Activated CD4-positive, CD25-positive, alpha-beta regulatory T cell treated with anti-CD3 and anti-CD28 coated beads, Interleukin-2, amount 50 U/mL, for 16 hours (primary cell): ENCODE data around the gene LCT.
"Not testable (repeated sequence)": the region's sequence is repeated elsewhere in the genome, so short reads cannot be mapped to it uniquely, and the experiment has no call there.

ENCODE experiments used
- DNase-seq: peaks from one replicate; pipeline ENCODE4 v3.0.0-alpha.2; 2020; ENCODE audit warnings: low read depth, low spot score

LCT gene

DNA sequence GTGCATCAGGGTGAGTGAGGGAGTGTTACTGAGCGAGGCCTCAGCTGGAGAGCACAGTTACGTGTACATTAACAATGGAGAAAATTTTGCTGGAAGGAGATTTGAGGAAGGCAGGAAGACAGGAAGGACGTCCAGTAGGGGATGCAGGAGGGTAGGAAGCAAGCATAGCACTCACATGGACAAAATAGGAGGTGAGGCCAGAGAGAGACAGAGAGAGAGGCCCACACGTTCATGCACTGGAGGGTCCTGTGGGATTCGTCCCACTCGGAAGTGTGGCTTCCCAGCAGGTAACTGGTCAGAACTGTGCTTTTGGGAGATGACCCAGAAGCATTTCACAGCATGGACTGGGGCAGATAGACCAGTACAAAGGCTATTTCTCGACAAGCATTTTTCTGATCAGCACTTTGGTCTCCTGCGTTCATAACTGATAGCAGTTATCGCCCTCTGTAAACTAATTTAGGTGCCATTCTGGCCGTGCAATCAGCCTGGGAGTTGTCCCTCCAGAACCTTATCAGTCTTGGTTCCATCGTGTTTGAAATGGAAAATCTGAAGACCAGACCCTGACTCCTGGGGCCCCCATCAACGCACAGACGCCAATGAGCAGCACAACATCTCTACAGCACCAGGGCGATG, 5.7 kb downstream of the LCT start:
- DNase-seq, result no peak

GRCh38 chr2:135829378-135830135, 7.4 kb downstream of the LCT start:
- no peak for DNase-seq

DNA sequence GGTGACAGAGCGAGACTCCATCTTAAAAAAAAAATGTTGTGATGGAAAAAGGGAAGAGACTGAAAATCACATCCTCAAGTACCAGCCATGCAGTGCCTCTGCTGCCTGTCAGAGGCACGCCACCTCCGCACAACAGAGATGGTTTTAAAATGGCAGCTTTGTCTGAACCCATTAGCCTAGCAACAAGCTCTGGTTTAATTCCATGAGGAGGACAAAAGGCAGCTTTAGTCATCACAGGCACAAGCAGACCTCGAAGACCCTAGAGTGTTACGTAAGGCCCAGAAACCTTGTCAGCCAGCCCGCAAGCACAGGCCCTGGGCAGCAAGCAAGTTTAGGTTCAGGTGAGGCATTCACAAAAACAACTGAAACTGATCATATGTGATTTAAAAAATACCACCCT, 10.4 kb downstream of the LCT start:
- no peak for DNase-seq

DNA sequence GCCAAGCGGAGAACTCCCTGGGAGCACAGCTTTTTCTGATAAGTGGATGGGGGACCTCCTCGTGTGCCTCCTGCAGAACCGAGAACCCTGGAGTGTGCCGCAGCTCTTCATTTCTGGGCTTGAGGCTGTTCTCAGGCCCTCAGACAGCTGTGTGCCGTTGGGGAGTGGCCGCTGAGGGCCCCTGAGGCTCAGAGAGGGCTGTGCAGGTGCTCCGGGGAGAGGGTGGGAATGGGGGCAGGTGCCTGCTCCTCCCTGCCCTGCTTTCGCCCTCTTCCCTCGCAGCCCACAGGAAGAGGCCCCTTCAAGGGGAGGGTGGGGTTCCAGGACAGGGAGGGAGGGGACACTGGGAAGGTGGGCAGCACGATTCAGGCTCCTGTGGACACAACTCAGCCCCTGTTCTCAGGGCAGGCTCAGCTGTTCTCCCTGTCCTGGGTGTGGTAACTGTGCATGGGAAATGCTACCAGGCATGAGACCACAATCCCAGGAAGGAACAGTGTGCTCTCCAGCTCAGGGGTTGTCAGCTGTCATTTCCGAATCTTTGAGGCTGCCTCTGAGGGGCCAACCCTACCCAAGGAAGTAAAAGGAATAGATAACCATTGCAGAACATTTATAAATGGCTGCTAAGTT, 11.3 kb downstream of the LCT start:
- no peak for DNase-seq

DNA sequence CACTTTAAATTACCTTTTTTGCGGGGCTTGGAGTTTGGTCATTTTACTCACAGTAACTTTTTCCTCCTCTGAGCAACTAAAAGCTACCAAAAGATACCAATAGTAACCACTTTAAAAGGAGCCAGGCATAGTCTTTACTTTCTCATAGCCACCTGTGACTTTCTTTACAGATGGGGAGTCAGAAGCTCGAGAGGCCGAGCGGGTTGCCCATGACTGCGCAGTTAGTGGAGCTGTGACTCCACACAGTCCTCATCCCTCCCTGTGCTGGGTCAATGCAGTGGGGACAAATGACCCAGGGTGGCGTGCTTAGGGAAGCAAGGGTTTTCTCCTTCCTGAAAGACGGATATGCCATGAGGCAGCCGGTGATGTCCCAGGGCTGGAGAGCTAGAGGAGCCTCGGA, 11.9 kb downstream of the LCT start:
- no peak for DNase-seq

GRCh38 chr2:135822855-135823254, 14.1 kb downstream of the LCT start:
- DNase-seq, result no peak

DNA sequence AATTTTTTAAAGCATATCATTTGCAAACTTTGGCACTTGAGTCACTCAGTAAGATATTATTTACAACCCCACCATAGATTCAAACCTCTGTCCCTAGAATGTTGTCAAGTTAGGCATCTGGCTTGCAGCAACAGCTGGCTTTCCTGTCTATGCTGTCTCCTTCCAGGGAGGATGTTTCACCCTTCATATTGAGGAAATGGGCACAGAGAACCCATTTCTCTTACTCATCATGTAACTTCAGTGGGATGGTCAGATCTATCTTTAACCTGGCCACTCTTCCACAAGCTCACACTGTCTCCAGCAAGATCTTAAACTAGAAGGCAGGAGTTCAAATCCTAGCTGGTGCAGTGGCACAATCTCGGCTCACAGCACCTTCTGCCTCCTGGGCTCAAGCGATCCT, 15.8 kb downstream of the LCT start:
- DNase-seq, result no peak

DNA sequence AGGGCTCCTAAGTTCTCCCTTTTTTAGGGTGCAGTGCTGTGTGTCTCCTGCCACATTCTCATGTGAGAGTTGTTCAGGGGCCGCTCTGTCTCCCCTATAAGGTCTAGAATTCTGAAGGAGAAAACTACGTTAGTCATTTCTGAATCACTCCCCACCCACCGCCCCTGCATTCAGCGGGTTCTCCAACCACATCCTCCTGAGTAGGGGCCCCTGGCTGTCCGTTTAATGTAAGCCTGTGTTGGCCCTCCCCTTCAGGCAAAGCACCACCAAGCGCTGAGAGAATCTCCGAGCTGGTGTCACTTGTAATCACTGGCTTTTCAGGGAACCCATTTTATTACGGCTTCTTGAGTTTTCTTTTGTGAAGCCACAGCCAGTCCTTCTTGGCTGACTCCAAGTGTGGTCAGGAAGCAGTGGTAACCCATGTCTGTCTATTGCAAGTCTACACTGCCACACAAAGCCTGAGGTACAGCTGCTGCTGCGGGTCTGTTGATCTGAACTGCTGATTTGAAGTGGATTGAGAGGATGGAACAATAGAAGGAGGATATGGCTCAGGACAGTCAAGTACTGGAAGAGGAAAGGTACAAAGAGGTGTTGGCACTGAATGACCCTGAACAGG, 16.9 kb downstream of the LCT start:
- DNase-seq, result peak; percentile 52

- no peak for DNase-seq
Observed at GRCh38 chr2:135818937-135819610, 17.9 kb downstream of the LCT start.

GRCh38 chr2:135817951-135818350, 19.0 kb downstream of the LCT start:
- no peak for DNase-seq

DNA sequence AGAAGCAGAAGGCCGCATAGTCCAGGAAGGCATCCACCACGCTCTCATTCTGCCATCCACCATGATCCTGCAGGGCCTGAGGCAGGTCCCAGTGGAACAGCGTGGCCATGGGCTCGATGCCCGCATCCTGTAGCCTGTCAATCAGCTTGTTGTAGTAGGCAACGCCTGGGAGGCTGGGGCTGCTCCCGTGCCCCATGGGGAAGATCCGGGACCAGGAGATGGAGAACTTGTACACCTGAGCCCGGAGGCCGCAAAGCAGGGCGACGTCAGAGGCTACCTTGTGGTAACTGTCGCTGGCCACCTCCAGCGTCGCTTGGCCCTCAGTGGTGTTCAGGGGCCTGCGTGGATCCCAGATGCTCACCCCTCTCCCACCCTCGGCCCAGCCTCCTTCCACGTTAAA, 19.5 kb downstream of the LCT start:
- no peak for DNase-seq

DNA sequence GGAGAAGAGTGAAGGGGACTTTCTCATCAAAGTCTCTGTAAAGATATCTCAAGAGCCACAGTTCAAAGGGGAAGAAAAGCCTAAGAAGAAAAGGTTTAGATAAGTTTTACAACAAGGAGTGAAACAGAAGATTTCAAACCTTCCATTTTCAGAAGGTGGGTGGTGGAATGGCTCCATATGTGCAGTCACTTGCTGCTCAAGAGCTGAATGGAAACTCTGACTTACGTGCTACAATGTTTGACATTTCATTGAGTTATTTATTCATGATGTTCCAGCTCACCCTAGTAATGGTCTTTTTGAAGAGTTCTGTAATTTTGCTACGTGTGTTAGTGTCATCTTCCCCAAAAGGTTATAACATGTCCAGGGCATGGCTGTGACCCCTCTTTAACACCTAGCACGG, 21.7 kb downstream of the LCT start:
- DNase-seq, result no peak

- DNase-seq, result no peak
Observed at GRCh38 chr2:135812907-135813511, 24.0 kb downstream of the LCT start.

- DNase-seq, result not testable (repeated sequence)
Observed at GRCh38 chr2:135807874-135808273, 29.1 kb downstream of the LCT start.

- DNase-seq, result no peak
Observed at GRCh38 chr2:135803278-135803677, 33.7 kb downstream of the LCT start.

DNA sequence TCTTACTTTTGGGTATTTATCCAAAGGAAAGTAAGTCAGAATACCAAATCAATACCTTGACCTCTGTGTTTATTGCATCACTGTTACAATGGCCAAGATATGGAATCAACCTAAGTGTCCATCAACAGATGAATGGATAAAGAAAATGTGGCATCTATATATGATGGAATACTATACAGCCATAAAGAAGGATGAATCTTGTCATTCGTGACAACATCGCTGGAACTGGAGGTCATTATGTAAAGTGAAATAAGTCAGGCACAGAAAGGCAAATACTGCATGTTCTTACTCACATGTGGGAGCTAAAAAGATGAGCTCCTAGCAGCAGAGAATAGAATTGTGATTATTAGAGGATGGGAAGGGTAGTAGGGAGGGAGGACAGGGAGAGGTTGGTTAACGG, 34.6 kb downstream of the LCT start:
- DNase-seq, result no peak

DNA sequence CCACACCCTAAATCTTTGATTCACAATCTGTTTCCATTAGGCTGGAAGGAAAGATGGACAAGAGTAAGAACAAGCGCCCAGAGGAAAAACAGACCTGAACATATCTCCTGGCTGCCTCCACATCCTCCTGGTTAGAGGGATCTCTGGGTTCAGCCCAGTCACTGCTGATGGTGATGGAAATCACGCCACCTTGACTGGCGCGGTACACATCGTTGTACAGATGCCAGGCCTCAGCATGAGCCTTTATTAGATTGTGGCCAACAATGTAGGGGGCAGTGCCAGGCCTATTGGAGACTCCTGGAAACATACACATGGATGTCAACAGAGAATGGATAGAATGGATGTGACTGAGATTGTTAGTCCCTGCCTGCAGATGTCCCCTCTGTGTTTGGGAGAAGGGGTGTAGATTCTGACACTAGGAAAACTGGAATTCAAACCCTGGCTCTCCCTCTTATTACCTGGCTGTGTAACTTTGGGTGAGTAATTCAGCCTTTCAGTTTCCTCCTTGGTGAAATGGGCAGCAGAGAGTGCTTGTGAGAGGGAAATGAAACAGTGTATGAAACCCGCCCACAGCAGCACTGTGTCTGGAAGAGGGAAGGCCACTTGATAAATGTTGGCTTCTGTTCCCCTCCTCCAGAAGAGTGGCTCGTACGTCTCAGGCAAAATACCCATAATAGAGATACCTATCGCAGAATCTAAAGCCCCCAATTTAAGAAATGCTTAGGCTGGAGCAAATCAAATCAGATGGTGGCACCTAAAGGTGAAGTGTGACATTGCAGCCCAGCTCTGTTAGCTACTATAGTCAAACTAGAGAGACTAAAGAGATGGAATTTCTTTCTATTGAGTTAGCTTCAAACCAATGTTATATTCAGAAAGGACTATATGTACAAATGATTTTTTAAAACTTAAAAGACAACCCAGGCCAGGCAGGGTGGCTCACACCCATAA, 36.2 kb downstream of the LCT start:
- no peak for DNase-seq

DNA sequence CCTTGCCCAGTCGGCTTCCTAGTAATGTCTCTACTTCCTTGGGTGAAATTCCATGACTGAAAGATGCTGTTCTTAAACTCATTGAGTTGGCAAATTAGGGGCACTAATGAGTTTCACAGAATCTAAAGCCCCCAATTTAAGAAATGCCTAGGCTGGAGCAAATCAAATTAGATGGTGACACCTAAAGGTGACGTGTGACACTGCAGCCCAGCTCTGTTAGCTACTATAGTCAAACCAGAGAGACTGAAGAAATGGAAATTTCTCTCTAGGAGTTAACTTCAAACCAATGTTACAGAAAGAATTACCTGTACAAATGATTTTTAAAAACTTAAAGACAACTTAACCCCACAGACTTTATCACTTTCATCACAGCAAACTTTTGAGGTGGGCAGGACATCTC, 37.2 kb downstream of the LCT start:
- no peak for DNase-seq

DNA sequence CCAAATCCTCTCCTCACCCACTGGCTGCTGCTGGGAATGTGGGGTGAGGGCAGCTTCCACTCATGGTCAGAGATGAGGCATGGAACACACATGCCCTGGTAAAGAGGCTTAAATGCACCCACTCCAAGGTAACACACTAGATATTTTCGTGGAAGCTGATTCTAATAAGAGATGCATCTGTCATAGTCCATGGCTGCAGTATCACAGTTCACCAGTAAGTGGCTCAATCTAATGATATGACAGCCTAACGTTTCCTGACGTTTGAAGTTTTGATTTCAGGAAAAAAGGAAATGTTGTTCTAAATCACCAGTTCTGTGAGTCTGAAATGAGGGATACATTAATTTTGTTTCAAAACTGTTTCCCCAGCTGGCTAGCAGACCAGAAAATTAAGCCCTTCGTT, 38.2 kb downstream of the LCT start:
- no peak for DNase-seq

DNA sequence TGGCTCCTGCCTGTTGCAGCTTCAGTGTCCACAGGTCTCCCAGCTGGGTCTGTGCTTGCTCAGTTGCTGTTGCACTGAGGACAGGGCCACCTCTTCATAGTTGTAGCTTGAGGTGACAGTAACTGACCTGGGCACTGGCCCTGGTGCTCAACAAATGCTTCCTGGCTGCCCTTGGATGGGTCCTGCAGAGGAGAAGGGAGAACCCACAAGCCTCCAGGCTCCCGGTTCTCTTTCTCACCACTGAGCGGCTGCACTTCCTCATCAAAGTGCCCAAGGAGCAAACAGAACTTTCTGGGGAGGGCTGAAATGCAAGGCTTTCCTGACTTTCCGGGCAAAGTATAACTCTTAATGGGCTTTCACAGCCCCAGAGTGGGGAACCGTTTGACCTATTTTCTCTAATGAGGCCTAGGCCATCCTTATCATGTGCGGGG, 38.7 kb downstream of the LCT start:
- no peak for DNase-seq
